Inflammatory macrophage (primary cell): ENCODE results near the gene FGF8.
A peak's percentile ranks its signal among the peaks of the same experiment; 100 is the strongest.
"Not testable (repeated sequence)": the region's sequence is repeated elsewhere in the genome, so short reads cannot be mapped to it uniquely, and the experiment has no call there.

Experiments
- DNase-seq, 2 donors: peaks; one replicate each; pipeline ENCODE4 v3.0.0-alpha.2; 2020 to 2022
- total RNA-seq, 18 experiments: gene quantifications; one replicate each; lab custom pipeline; 2026; ENCODE audit warnings: mixed read lengths in 6 of 18, inconsistent platforms in 2 of 18; lab: John Stamatoyannopoulos, UW

FGF8 gene, protein sequence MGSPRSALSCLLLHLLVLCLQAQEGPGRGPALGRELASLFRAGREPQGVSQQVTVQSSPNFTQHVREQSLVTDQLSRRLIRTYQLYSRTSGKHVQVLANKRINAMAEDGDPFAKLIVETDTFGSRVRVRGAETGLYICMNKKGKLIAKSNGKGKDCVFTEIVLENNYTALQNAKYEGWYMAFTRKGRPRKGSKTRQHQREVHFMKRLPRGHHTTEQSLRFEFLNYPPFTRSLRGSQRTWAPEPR
- 0 to 0.18 (median 0) reads per million in 18 experiments for total RNA-seq

- DNase-seq, result no peak
Measured at GRCh38 chr10:101775273-101776160, at the start of gene FGF8. Gene FGF8 (minus strand): TSS chr10:101776114. CDS start chr10:101775900, 214 bp downstream.

- DNase-seq, result no peak
Measured at GRCh38 chr10:101824736-101825135, 48.8 kb upstream of the FGF8 start.

- peak in 1 of 2 donors; percentile 6 for DNase-seq
Measured at GRCh38 chr10:101818872-101819633, 43.1 kb upstream of the FGF8 start.

DNA sequence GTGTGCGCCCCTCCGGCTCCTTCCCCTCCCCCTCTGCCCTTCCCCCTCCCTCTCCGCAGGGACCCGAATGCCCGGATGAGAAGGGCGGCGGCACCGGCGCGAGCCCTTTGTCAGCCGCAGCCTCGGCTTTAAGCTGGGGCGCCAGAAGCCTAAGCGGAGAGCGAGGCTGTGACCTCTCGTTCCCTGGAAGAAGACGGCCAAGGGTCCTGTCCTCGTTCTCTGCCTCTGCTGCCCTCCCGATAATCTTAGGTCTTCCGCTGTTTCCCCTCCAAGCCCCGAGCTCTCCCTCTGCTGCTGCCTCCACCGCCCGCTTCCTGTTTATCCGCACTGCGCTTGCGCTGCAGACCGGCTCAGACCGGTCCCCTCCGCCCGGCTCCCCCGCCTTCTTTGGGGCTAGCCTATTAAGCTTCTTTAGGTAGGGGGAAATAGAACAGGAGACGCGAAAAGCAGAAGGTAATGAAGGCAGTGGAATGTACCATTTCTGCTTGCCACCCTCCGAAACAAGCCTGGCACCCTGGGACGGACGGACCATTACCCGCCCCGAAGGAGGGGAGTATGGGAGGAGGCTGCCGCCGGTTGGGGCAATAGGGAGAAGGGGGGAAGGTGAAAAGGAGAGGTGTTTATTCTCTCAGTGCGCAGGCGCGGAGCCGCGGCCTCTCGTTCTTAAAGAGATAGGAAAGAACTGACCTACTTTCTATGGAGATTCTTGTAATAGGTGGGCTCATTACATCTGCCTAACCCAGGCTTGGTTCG is 42.4 kb upstream of the FGF8 start, which contains the start of gene OGA:
OGA (minus strand) TSS at position 326 of the 753 bp plus-strand sequence. CDS start 422 bp downstream, outside the sequence.
- peak; percentile 98 to 99 for DNase-seq

- DNase-seq, result peak; percentile 66 to 72
Measured at GRCh38 chr10:101817337-101818118, 41.6 kb upstream of the FGF8 start.

DNA sequence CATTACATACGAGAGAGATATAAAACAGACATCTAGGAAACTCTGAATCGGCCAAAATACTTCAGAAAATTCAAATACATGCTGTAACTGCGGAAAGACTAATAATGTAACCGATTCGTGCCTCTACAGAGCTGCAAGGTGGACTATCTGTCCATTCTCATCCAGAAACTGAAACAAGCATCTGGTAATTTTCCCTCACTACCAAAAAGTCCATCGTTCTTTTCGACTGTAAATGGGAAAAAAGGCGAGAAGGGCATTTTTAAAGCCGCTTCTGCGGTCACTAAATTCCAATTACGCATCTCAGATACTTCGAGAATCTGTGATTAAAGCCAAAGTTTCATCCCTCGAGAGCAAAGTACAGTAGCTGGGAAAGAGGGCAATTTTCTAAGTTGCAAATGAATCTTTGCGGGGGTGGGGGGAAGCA is 41.0 kb upstream of the FGF8 start:
- DNase-seq, result no peak

DNA sequence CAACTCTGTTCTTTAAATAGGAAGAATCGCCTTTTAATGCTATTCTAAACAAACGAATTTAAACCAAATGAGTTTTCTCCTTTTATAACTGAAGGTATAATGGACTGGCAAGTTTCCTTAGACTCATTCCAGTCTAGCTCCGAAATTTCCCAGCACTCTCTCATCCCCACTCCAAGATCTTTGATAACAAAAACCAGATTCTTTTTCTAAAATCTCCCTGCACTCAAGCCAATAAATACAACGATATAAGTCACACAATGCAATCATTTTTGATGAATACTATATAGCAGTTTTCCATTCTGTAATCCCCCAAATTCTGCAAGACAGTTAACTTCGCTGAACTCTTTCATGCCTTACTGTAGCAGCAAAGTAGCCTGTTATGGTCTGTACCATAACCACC is 40.5 kb upstream of the FGF8 start:
- no peak for DNase-seq

DNA sequence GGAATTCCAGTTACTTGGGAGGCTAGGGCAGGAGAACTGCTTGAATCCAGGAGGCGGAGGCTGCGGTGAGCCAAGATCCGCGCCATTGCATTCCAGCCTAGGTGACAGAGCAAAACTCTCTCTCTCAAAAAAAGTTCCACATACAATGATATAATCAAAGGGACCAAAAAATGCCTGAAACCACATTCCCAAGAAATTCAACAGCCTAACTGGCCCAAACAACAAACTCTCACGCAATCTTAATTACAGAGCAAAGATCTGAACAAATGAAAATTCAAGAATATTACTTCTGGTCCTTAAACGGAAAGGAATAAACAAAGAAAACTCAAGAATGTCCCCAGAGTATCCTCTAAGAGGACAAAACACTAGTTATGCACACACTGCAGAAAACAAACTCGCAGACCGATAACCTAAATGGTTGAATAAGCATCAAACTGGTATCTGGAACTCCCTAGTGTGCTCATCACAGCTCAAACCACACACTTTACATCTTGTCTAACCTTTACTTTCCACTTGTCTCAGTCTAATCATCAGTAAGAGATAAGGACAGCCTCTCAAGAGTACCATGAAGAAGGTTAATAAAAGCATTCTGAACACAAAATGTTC is 38.7 kb upstream of the FGF8 start:
- DNase-seq, result no peak

DNA sequence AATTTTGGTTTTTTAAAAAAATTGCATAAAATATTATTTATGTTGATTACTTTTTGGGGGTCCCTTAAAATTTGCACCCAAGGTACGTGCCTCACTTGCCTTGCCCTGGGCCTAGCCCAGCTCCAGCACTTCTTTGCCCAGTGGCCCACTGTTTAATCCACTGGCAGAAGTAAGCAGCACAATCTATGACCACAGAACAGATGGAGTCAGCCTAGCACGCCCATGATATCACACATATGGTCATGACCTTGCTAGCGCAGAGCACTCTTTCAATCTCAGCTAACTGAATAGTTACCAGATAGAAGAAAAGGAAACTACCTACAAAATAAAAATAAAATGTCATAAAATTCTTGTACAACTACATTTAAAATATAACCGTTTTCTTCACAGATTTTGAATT is 36.7 kb upstream of the FGF8 start:
- DNase-seq, result no peak

- DNase-seq, result no peak
Measured at GRCh38 chr10:101807158-101807557, 31.2 kb upstream of the FGF8 start.

- no peak for DNase-seq
Measured at GRCh38 chr10:101803511-101803910, 27.6 kb upstream of the FGF8 start.

GRCh38 chr10:101797403-101798059 is 21.6 kb upstream of the FGF8 start:
- DNase-seq, result no peak

GRCh38 chr10:101793526-101793925 is 17.6 kb upstream of the FGF8 start:
- no peak for DNase-seq

GRCh38 chr10:101789686-101790085 is 13.8 kb upstream of the FGF8 start:
- no peak for DNase-seq

- DNase-seq, result not testable (repeated sequence)
Measured at GRCh38 chr10:101789231-101789630, 13.3 kb upstream of the FGF8 start.

- DNase-seq, result no peak
Measured at GRCh38 chr10:101785801-101786200, 9.9 kb upstream of the FGF8 start.

GRCh38 chr10:101784558-101784957 is 8.6 kb upstream of the FGF8 start:
- DNase-seq, result no peak

GRCh38 chr10:101783736-101784118 is 7.8 kb upstream of the FGF8 start:
- no peak for DNase-seq

DNA sequence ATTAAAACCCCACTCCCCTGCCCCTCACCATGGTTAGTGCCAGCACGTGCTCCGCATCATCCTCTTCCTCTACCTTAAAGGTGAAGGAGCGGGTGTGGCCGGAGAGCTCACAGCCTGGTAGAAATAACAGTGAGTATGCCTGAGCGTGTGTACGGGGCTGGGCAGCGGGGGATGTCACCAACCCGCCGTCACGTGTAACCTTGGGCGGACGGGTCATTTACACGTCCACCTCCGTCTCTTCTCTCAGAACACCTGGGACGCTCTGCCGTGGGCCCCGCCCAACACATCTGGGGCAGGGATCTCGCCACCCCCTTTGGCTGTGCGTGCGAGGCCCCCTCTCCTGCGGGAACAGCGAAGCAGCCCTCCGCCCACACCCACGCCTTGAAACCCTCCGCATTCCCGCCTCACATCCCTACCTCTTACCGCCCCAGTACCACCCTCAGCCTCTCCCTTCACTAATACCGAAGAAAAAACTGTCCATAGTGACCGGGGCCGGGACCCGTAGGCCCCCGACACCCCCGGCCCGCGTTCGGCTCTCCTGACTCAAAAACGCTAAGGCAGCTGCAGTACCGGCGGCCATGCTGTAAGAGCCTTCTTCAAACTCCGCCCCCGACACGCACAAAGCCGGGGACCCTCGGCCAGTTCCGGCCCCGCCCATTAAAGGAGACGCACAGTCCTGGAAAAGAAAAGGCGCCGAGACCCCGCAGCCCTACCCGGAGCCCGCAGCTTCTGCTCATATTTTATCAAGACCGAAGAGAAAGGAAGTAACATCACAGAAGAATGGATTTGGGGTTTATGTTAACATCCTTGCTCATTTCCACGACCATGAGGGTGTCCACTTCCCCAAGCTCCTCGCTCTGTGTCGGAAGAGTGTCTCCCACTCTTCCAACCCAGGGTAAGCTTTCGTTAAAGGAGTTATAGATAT is 7.2 kb upstream of the FGF8 start, which contains the start of gene NPM3:
NPM3 (minus strand) TSS at position 636 of the 925 bp plus-strand sequence; CDS start at position 580, 56 bp downstream.
- peak; percentile 66 to 79 for DNase-seq
